HG03108 (cell line): ENCODE measurements around the gene ANKRD13A.
"Not testable (repeated sequence)": the region's sequence is repeated elsewhere in the genome, so short reads cannot be mapped to it uniquely, and the experiment has no call there.

Experiments
- ATAC-seq: cut with Tn5 transposase; IDR thresholded peaks from one replicate; pipeline ENCODE4 v1.9.1; 2021; ENCODE audit warnings: moderate library complexity; ENCODE audit not compliant: unreplicated experiment

ANKRD13A gene

DNA sequence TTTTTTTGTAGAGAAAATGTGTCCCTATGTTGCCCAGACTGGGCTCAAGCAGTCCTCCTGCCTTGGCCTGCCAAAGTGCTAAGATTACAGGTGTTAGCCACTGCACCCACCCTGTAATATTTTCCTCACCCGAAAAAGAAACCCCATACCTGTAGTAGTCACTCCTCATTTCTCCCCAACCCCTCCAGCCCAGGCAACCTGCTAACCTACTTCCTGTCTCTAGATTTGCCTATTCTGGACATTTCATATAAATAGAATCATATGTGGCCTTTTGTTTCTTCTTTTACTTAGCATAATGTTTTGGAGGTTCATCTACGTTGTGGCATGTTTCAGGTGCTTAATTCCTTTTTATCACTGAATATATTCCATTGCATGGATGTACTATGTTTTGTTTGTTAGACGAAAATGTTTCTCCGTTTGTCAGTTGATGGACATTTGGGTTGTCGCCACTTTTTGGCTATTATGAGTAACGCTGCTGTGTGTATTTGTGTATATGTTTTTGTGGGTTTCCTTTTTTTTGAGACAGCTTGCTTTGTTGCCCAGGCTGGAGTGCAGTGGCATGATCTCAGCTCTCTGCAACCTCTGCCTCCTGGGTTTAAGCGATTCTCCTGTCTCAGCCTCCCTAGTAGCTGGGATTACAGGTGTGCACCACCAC is 6.2 kb downstream of the ANKRD13A start:
- peak; percentile 46 for ATAC-seq

DNA sequence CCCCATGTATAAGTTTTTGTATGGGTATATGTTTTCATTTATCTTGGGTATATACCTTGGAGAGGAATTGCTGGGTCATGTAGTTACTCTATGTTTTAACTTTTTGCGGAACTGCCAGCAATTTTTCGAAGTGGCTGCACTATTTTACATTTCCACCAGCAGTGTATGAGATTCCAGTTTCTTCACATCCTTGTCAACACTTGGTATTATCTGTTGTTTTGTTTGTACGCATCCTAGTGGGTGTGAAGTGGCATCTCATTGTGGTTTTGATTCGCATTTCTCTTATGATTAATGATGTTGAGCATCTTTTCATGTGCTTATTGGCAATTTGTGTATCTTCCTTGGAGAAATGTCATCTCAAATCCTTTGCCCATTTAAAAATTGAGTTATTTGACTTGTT is 6.9 kb downstream of the ANKRD13A start:
- no peak for ATAC-seq

DNA sequence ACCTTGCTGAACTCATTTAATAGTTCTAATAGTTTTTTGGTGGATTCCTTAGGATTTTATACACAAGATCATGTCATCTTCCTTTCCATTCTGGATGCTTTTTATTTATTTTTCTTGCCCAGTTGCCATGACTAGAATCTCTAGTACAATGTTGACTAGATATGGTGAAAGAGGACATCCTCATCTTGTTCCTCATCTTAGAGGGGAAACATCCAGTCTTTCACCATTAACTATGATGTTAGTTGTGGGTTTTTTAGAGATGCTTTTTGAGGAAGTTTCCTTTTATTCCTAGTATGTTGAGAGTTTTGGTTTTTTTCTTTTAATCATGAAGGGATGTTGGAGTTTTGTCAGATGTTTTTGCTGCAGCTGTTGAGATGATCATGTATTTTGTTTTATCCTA is 8.7 kb downstream of the ANKRD13A start:
- ATAC-seq = no peak

DNA sequence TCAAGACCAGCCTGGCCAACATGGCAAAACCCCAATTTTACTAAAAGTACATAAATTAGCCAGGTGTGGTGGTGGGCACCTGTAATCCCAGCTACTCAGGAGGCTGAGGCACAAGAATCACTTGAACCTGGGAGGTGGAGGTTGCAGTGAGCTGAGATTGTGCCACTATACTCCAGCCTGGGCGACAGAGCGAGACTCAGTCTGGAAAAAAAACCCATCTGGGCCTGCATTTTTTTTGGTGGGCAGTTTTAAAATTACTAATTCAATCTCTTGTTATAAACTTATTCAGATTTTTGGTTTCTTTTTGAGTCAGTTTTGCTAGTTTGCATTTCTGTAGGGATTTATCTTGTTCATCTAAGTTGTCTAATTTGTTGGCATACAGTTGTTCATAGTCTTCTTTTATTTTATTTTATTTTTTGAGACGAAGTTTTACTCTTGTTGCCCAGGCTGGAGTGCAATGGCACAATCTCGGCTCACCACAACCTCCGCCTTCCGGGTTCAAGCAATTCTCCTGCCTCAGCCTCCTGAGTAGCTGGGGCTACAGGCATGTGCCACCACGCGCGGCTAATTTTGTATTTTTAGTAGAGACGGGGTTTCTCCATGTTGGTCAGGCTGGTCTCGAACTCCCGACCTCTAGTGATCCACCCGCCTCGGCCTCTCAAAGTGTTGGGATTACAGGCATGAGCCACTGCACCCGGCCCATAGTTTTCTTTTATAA is 9.6 kb downstream of the ANKRD13A start:
- ATAC-seq = not testable (repeated sequence)

DNA sequence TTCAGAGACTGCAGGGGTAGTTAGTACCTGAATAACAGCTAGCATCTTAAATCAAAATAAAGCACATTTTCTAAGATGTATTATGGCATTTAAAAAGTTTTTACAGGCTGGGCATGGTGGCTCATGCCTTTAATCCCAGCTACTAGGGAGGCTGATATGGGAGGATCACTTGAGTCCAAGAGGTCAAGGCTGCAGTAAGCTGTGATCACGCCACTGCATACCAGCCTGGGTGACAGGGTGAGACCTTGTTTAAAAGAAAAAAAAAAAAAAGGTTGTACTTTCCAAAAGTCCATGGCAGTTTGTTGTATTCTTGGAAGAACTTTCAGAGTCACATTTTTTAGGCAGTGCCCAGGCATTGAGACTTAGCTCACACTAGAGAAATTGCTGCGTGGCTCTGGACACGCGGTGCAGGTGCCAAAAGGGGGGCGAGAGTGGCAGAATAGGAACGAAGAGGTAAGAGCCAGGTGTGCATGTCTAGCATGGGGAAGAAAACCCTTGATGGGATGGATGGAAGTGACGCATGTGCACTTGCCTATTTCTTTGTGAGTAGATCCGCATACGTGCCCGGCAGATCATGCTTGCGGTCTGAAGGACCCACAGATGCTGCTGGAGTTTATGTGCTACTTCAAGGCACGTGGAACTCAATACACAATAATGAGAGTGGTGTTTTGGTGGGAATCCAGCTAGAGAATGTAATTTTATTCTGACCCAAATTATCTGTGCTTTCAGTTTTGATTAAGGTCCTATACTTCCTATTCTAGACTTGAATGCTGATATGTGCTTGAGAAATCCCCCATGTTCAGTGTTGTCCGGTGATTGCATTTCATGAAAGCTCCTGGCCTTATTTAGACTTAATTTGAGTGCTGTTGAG is 11.9 kb downstream of the ANKRD13A start:
- peak; percentile 41 for ATAC-seq

DNA sequence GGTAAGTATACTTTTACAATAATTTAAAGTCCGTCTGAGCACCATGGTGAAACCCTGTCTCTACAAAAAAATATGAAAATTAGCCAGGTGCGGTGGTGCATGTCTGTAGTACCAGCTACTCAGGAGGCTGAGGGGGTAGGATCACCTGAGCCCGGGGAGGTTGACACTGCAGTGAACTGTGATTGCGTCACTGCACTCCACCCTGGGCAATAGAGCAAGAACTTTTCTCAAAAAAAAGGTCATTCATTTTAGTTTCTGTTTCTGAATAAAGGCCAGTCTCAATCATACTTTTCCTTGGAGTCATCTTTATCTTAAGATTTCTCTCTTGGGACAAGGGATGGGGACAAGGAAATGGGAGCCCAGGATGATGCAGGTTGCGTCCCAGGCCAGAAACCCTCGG is 12.9 kb downstream of the ANKRD13A start:
- no peak for ATAC-seq

DNA sequence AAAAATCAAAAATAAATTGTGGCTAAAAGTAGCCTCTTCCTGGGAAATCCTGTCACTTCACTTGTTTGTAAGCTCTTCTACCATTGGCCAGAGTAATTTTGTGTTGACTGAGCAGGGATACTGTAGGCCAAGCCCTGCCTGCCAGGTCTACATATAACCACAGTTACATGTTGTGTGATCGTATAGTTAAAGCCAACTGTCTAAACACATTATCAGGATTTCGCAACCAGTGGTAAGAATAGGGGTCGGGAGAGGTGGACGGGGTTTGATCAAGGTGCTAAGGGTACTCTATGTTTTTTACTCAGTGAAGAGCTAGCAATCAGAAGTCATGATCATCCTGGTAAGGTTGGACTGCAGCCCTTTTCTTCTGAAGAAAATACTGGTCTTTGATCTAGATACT is 13.4 kb downstream of the ANKRD13A start:
- ATAC-seq = no peak

DNA sequence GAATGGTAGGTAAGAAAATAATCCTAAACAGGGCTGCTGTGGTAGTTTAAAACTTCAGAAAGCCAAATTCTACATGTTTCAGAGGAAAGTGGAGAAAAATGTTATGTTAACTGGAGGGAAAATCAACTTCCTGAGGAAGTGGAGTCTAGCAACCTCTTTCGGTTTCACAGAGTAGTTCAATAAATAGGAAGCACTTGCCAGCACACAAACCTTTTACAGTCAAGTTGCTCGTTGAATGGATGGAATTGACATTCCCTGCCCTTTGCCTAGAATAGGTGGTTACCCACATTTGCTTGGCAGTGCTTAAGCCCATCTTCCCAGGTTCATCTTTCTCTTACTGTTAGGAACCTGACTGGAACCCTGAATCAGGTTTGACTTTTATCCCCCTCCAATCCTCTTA is 15.9 kb downstream of the ANKRD13A start:
- ATAC-seq = no peak

DNA sequence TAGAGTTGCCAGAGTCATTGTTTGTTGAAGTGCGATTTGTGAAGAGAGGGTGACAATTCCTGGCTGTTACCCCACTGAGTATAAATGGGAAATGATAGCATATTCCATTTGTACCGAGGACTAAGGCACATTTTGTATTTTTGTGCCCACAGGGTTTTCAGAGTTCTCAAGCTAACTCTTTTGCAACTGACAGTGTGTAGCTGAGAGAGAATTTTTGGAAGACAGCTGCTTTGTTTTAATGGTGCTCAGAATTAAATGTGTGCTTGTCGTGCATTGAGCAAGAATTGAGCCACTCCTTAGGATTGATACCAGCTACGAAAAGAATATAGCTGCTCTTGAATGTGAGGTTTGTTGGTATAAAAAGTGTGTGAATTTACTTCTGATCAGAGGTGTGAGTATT is 21.7 kb downstream of the ANKRD13A start:
- ATAC-seq = no peak

DNA sequence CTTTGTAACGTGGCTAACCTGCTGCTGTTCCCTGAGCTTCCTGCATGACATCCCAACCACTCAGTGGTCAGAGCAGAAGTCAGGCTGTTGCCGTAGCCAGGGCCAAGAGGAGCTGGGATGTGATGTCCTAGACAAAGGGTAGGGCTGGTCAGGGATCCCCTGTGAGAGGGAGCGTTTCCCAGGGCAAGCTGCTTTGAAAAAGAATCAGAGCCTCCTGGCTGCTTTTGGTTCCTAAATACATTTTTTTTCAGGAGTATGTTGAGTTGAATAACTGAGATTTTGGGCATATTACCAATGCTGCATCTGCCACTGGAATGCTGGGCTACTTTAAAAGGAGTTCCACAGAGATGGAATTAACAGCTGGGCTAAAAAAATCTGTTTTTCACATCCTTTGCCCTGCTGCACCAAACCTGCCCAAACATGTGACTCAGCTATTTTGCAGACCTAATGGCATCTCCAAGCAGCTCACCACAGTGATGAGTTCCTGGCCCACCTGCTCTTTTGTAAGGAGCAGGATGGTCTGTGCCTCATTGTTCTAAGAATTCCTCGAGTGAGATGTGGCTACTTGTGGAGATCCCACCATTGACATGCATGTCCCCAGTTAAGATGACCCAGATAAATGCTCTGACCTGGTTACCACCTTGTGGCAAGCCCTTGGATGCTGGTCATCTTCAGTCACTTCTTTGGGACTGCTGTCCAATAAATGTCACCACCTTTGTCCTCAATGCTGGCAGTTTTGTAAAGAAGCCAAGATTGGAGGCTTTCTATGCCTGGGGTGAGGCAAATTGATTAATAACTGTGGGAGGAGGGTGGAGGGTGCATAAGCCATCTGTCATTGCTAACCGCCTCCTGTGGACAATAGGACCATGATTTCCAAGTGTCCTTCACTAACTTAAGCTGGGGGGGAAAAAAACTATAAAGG is 24.1 kb downstream of the ANKRD13A start:
- no peak for ATAC-seq

DNA sequence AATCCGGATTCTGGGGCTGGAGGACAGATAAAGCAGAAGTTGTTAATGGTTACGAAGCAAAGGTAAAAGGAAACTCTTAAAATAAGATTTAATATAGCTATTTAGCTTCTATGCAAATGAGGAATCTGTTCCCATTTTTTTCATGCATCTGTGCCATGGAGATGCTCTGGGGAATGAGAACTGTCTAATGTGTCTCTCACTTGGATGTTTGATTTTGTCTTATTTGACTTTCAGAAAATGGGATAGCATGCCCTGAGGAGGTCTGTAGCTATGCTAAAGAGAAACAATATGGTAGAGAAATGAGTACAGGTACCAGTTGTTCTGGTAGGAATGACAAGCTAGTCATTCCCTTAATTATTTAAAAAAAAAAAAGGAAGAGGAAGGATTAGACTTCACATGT is 24.8 kb downstream of the ANKRD13A start:
- no peak for ATAC-seq

DNA sequence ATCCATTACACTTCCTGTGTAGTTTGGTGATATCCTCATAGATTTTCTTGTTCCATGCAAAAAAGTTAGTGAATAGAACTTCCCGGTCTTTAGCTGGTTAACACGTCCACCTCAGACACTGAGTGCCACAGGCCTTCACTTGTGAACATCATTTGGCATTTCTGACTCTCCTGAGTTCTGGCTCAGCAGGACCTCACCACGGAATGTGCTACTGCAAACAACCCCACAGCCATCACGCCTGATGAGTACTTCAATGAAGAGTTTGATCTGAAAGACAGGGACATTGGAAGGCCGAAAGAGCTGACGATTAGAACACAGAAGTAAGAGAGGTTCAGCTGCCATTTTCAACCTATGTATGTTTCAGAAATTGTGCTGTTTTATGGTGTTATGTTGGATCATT is 29.1 kb downstream of the ANKRD13A start:
- no peak for ATAC-seq

DNA sequence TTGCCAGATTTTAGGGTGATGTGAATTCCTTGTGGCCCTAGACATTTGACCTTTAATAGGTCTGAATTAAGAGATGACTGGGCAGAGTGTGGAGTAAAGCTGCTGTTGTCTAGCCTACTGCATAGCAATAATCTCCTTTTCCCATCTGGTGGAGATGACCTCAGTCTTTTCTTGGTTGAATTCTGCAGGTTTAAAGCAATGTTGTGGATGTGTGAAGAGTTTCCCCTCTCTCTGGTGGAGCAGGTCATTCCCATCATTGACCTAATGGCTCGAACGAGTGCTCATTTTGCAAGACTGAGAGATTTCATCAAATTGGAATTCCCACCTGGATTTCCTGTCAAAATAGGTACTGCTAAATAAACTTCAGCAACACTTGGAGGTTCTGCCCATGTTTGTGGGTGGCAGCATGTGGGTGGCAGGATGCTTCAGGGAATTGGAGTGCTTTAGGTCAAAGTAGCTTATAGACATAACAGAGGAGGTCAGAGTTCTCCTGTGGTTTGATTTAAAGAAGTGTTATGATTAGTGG is 30.1 kb downstream of the ANKRD13A start:
- ATAC-seq = no peak

DNA sequence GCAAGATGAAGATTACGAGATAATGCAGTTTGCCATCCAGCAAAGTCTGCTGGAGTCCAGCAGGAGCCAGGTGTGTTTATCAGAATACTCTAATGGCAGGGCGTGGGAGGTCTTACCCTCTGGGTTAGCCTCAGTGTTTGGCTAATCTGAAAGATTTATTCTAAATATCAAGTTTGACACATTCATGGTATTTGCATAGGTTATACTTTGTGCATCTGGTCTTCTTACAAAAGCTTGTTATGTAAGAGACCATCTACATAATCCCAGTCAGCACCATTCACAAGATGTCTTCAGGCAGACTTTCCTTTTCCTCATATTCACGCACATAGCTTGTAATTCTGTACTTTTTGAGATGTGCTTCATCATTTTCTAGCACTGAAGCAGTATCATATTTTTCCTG is 34.7 kb downstream of the ANKRD13A start:
- no peak for ATAC-seq

DNA sequence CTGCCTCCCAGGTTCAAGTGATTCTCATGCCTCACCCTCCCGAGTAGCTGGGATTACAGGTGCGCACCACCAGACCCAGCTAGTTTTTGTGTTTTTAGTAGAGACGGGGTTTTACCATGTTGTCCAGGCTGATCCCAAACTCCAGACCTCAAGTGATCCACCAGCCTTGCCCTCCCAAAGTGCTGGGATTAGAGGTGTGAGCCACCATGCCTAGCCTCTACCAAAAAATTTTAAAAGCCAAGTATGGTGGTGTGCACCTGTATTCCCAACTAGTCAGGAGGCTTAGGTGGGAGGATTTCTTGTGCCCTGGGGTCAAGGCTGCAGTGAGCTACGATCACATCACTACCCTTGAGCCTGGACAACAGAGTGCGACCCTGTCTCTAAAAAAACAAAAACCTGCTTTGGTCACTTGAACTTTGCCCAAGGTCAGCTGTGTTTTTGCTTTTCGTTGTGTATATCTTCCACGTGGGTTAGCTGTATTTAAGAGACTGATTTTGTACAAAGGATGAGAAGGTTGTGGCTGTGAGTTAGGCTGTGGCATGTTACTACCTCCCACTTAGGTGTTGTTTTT is 36.4 kb downstream of the ANKRD13A start:
- ATAC-seq = no peak

DNA sequence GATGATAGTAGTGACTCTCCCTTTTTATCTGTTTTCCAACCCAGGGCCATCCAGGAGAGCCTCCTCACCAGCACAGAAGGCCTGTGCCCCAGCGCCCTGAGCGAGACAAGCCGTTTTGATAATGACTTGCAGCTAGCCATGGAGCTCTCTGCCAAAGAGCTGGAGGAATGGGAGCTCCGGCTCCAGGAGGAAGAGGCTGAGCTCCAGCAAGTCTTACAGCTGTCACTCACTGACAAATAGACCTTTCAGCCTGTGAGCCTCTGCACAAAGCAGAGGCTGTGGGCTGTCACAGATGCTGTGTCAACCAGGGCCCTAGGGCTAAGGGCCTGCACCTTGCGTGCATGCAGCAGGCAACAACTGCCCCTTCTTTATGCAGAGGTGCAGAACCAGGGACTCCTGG is 38.1 kb downstream of the ANKRD13A start:
- ATAC-seq = no peak

DNA sequence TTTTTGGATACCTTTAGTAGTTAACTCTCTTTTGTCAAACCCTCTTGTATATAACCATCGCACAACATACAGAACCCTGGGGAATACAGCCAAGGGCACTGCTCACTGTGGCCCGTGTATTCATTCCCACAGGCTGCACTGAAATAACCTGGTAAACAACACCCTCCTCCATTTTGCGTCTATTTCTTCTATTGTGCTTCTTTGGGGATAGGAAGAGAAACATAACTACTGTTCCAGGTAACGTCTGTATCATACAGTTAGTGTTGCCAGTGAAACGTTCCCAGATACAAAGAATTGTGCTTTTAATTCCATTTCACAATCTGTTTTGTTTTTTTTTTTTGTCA is 39.5 kb downstream of the ANKRD13A start:
- ATAC-seq = no peak

DNA sequence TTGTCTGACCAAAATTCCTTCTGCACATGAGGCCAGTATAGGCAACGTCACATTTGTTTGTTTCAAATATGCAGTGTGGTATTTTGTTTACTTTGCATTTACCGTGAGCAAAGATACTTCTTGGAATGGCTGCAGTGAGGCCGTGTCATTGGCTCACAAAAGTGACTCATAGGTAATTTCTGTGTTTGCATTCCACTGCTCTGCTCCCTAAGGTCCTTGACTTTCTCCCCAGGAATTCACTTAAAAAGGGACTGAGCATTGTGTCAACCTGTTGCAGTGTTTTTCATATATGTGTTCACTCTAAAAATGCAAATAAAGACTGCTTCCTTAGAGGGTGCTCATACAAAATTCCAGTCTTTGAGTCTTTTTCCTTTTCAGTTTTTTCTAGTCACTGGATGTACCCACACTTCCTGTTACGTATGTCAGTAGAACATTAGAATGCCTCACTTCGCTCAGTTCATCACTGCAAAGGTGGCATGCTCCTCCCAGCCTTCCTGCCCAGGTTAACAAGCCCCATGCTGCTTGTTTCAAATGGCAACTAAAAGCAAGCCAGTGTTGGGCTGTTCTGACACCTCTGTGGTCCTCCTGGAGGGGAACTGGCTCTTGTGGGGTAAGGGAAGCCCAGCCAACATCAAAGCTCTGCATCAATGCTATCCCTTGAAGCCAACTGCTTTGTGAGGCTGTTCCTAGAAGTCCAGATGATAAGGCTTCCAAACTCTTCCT is 40.0 kb downstream of the ANKRD13A start:
- no peak for ATAC-seq

DNA sequence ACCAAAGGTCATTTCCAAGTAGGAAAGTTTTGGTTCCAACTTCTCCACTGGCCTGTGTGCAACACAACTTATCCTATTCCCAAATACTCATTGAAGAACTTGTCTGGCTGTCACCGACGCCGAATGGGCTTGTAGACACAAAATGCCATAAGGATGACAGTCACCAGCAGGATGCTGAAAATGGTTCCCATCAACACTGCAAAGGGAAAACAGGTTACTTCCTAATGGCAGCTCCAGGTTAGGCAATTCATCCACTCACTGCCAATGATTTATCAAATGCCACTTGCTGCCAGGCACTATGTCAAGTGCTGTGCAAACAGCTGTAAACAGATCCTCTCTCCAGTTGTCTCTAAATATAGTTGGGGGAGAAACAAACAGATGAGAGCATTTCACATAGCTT is 43.0 kb downstream of the ANKRD13A start:
- ATAC-seq = no peak
